Skeletal muscle cell (primary cell): ENCODE data around the gene SAMD1.

Experiments used
- DNase-seq: peaks from one replicate; pipeline ENCODE4 v3.0.0-alpha.2; 2010; ENCODE audit warnings: low read depth
- H3K4me3 ChIP-seq: 2 replicates; pipeline ENCODE4 v1.5.1; 2011; ENCODE audit warnings: low read depth, mild to moderate bottlenecking, control low read depth, low read length, moderate library complexity

Gene SAMD1

DNA sequence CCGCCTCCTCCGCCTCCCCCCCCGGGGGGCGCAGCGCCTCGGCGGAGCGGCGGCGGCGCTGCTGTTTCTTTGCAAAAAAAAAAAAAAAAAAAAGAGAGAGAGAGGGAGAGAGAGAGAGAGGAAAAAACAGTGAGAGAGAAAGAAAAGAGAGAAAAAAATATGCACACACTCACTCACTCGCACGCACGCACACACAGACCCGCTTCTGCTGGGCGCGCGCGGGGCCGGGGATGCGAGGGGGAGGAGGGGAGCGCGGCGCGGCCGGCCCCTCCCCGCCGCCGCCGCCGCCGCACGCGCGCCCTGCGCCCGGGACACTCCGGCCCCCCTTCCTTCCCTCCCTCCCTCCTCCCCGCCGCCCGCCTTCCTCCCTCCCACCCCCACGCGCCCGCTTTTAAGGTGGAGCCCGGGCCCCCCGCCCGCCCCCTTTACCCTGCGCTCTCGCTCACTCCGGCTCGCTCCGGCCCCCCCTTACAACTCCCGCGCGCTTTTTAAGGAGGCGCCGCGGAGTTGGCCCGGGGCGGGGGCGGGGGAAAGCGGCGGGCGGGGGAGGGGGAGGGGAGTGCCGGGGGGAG, at the start of gene SAMD1:
Gene SAMD1 (minus strand): TSS at position 243 of the 572 bp plus-strand sequence.
- peak; percentile 78 for DNase-seq
- peak within 1 kb of the TSS; percentile 82 for H3K4me3 ChIP-seq

DNA sequence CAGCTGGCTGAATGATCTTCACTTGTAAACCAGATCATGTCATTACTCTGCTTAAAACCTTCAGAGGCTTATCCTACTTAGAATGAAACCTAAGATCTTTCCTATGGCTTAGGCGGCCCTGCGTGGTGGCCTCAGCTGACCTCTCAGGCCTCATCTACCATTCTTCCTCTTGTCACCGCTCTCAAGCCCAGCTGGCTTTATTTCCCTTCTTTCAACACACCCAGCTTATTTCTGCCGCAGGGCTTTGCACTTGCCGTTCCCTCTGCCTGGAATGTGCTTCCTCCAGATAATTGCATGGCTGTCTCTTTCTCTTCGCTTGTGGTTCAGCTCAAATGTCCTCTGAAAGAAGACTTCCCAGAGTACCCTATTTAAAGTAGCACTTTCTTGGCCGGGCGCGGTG, 49.4 kb upstream of the SAMD1 start:
- no peak for DNase-seq
- H3K4me3 ChIP-seq, result no peak overlapping the region

GRCh38 chr19:14138576-14139265, 48.2 kb upstream of the SAMD1 start:
- no peak for DNase-seq
- no peak overlapping the region for H3K4me3 ChIP-seq

- peak within 1 kb of the TSS; percentile 79 for H3K4me3 ChIP-seq
- peak; percentile 100 for DNase-seq
Observed at GRCh38 chr19:14136509-14137281, 46.1 kb upstream of the SAMD1 start, which contains the start of gene ASF1B. TSS of gene ASF1B (minus strand) at chr19:14136589. CDS start at chr19:14136456, 133 bp downstream.

DNA sequence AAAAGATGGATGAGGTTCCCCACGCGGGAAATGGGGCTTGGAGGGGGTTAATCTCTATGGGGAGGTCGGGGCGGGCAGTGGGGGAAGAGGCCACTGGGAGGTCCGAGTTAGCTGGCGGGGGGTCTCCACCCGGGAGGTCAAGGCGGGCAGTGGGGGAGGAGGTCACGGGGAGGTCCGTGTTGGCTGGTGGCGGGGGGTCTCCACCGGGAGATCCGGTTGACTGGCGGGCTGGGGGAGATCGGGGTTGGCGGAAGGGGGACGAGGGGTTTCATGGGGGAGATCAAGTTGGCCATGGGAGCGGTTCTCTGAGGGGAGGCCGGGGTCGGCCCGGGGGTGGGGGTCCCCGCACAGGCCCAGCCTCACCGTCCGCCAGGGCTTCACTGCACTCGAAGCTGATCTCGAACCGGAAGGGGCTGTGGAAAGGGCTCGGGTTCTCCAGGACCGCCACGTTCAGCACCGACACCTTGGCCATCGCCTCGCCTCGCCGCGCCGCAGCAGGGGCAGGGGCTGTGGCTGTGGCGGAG, 45.5 kb upstream of the SAMD1 start:
- DNase-seq, result no peak
- H3K4me3 ChIP-seq, result peak overlapping the region; percentile 79

DNA sequence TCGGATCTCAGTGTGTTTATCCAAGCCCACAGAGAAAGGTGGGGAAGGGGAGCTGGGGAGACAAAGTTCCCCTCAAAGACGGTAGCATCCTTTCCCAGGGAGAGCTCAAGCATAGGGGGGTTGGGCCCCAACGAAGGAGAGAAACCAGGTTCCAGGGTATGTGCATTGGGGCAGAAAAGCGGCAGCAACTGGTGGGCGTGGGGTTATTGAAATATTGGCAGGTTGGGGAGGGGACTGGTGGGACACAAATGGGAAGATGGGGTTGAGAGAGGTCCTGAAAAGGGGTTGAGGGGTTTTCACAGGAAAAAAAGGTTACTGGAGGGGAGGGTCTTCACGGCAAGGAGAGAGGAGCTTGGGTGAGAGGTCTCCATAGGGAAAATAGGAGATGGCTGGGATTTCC, 44.8 kb upstream of the SAMD1 start:
- no peak for DNase-seq
- peak overlapping the region; percentile 79 for H3K4me3 ChIP-seq

GRCh38 chr19:14127929-14128509, 37.5 kb upstream of the SAMD1 start:
- no peak for DNase-seq
- no peak overlapping the region for H3K4me3 ChIP-seq

DNA sequence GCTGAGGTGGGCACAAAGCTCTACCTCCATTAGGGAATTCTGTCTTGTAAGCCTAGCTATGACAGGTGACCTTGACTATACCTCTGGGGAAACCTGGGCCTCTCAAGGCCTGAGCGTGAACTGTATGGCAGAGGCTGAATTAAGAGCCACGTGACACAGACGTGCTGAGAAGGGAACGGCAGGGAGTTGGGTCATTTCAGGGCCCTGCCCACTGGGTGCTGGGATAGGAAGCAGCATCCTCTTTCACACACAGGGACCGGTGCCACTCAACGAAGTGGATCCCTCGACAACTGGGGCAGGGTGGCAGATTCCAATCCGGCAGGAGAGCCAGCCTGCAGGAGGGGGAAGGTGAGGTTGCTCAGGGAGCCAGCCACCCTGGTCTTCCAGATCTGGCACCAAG, 36.6 kb upstream of the SAMD1 start:
- DNase-seq, result no peak
- H3K4me3 ChIP-seq, result no peak overlapping the region

GRCh38 chr19:14122924-14123323, 32.4 kb upstream of the SAMD1 start:
- no peak for DNase-seq

GRCh38 chr19:14120497-14120780, 29.9 kb upstream of the SAMD1 start:
- no peak overlapping the region for H3K4me3 ChIP-seq
- no peak for DNase-seq

More at GRCh38 chr19:14122924-14123323, 32.4 kb upstream of the SAMD1 start:
- H3K4me3 ChIP-seq, result no peak overlapping the region

DNA sequence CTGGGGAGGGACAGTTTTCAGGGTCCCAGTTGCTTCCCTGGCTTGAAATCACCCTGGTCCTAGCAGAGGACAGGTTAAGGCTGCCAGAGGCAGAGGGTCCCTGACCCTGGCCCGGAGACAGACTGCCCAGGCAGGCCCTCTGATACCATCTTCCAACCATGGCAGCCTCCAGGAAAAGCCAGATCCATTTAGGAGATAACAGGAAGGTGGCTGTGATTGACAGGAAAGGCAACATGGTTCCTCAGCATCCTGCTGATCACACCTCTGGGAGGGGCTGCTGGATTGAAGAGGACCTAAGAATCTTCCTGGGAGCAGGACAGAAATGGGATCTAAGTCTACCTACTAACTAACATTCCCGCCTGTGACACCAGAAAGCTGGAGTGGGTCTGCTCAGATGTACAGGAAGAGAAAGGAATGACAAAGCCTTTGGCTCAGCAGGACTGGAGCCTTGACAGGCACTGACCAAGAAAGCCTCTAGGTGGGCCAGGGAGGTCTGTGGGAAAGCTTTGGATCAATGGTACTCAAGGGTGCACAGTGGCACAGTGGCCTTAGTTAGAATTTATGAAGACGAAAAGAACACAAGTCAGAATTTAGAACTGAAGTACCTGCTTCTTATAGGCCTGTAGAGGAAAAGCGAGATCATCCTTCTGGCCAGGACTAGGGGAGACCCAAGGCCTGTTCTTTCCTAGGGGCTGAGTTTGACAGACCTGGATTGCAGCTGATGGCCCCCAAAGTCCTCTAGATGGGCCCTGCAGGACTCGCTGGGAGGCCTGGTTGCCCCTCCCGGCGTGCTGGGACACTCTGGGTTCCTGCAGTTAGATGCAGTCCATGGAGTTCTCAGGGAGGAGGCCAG, 29.3 kb upstream of the SAMD1 start:
- DNase-seq, result no peak
- no peak overlapping the region for H3K4me3 ChIP-seq

- DNase-seq, result no peak
- peak overlapping the region; percentile 53 for H3K4me3 ChIP-seq
Observed at GRCh38 chr19:14119146-14119545, 28.6 kb upstream of the SAMD1 start.

GRCh38 chr19:14118165-14119051, 27.9 kb upstream of the SAMD1 start:
- DNase-seq, result peak; percentile 63
- H3K4me3 ChIP-seq, result peak overlapping the region; percentile 53

DNA sequence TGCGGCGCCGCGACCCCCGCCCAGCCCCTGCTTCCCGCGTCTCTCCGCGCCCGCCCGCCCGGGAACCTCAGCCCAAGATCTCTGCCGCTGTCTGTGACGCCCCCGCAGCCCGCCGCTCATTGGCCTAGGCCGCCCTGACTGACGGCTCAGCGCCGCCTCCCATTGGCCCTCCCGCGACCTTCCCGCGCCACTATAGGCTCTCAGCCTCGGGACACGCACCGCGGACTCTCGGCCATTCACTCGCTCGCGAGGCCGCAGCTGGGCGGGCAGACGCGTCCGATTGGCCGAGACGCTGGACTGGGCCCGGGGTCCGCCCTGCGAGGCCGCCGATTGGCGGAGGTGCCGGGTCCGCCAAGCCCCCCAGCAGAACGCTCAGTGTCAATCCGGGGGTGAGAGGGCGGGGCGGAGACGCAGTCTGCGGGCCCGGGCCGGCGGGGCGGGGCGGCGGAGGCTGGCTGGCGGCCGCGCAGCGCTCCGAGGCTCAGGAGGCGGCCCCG, 27.2 kb upstream of the SAMD1 start, which contains the start of gene PRKACA:
Gene PRKACA (minus strand): TSS at position 95 of the 497 bp plus-strand sequence. CDS start 215 bp downstream, outside the sequence.
- DNase-seq, result peak; percentile 98
- H3K4me3 ChIP-seq, result peak within 1 kb of the TSS; percentile 88

DNA sequence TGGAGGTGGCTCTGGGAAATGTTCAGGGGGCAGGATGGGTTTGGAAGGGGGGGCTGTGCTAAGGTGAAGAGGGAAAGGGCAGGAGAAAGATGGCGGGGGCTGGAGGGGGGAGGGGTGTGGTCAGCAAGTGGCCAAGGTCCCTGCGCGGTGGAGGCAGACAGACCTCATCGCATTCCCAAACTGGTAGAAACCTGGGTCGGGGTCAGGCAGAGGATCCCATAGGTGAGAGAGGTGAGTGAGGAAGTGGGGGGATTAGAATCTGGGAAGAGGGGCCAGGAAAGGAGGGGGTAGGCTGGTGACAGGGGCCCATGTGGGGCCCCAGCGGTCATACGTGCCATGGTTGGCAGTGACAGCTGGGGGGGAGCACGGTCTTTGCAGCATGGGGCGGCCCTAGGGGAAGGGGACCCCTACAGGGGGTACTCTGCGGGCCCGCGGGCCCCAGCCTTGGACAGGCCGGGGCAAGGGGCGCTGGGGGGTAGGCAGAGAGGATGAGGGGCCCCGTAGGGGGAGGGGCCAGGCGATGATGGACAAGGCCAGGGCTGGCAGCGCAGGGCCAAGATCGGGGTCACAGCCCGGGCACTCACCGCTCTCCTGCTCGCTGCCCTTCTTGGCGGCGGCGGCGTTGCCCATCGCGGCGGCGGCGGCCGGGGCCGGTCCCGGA, 26.5 kb upstream of the SAMD1 start:
- DNase-seq, result no peak
- H3K4me3 ChIP-seq, result peak overlapping the region; percentile 88

DNA sequence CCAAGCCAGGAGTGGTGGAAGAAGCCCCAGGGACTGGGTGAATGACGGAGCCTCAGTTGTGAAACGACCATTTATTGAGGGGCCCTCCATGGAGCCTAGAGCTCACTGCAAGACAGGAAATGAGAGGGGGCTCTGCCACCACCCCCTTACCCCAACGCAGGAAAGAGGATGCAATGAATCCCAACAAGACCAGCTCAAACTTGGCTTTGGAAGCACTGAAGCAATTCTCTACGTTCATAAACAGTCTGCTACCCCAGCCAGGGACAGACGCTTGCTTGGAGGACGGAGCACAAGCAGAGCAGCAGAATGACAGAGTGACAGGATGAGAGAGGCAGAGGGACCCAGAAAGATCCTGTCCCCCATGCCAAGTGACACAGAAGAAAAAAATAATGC, 26.0 kb upstream of the SAMD1 start:
- DNase-seq, result no peak
- H3K4me3 ChIP-seq, result peak overlapping the region; percentile 88

DNA sequence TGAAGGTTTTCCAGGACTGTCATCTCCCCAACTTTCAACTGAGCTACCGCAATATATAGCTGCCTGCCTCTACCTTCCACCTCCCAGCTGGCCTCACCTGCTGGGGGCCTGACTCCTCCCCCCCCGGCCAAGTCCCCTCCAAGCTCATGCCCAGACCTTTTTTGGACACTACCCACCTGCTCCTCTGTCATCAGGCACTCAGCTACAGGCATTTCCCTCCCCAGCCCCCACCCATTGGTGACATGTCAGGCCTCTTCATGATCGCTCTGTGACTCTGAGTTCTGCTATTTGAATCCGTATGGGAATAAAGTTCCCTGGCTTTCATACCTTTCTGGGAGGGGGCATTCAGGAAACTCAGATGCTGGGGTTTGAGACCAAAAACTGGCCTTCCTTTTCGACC, 25.2 kb upstream of the SAMD1 start:
- no peak overlapping the region for H3K4me3 ChIP-seq
- DNase-seq, result no peak
